Mesenchymal stem cell (in vitro differentiated cells and primary cell): ENCODE results near the gene RTL1.

Experiments
- DNase-seq: peaks from one replicate; pipeline ENCODE4 v3.0.0-alpha.2; 2013
- H2AFZ ChIP-seq: one replicate; pipeline ENCODE4 v1.6.1; 2013; ENCODE audit warnings: low read depth, mild to moderate bottlenecking, control low read depth, inconsistent platforms, low read length, moderate library complexity
- H2AK5ac ChIP-seq: 2 replicates; pipeline ENCODE4 v1.6.1; 2013; ENCODE audit warnings: low read length, moderate library complexity, mild to moderate bottlenecking, inconsistent platforms; ENCODE audit not compliant: severe bottlenecking
- H2BK120ac ChIP-seq: one replicate; pipeline ENCODE4 v1.6.1; 2013; ENCODE audit warnings: low read depth, mild to moderate bottlenecking, inconsistent platforms, low read length, moderate library complexity
- H2BK12ac ChIP-seq, 2 experiments: one replicate each; pipeline ENCODE4 v1.6.1; 2013; ENCODE audit warnings: inconsistent platforms in 2 of 2, low read length in 2 of 2, mild to moderate bottlenecking in 2 of 2, moderate library complexity in 2 of 2, control low read depth in 1 of 2
- H2BK15ac ChIP-seq: one replicate; pipeline ENCODE4 v1.6.1; 2013; ENCODE audit warnings: mild to moderate bottlenecking, low read depth, inconsistent platforms; ENCODE audit not compliant: poor library complexity, severe bottlenecking
- H2BK5ac ChIP-seq: 2 replicates; pipeline ENCODE4 v1.6.1; 2013; ENCODE audit warnings: low read depth, mild to moderate bottlenecking, low read length, control low read depth, inconsistent platforms; ENCODE audit not compliant: poor library complexity, severe bottlenecking
- H3K14ac ChIP-seq, 2 experiments: one replicate each; pipeline ENCODE4 v1.6.1; 2013; ENCODE audit warnings: inconsistent platforms in 2 of 2, low read length in 2 of 2, control low read depth in 1 of 2, mild to moderate bottlenecking in 1 of 2, moderate library complexity in 1 of 2
- H3K18ac ChIP-seq, 2 experiments: one replicate each; pipeline ENCODE4 v1.6.1; 2013; ENCODE audit warnings: inconsistent platforms in 2 of 2, low read length in 2 of 2, control low read depth in 1 of 2, low read depth in 1 of 2, mild to moderate bottlenecking in 1 of 2
- H3K23ac ChIP-seq, 2 experiments: one replicate each; pipeline ENCODE4 v1.6.1; 2013; ENCODE audit warnings: inconsistent platforms in 2 of 2, low read length in 2 of 2, mild to moderate bottlenecking in 2 of 2, moderate library complexity in 2 of 2, control low read depth in 1 of 2
- H3K27ac ChIP-seq: 2 replicates; pipeline ENCODE4 v1.5.1; 2013; ENCODE audit warnings: mild to moderate bottlenecking, moderate library complexity, low read length, control low read depth, inconsistent platforms; ENCODE audit not compliant: poor library complexity, severe bottlenecking
- H3K27me3 ChIP-seq, 2 experiments: 2 replicates each; pipeline versions ENCODE4 v1.6.1 to v1.7.0; 2013; ENCODE audit warnings: low read length in 2 of 2, mild to moderate bottlenecking in 2 of 2, moderate library complexity in 2 of 2, control low read depth in 1 of 2, inconsistent platforms in 1 of 2; ENCODE audit not compliant: control insufficient read depth in 1 of 2, insufficient read depth in 1 of 2
- H3K36me3 ChIP-seq, 2 experiments: 2 replicates each; pipeline versions ENCODE4 v1.6.1 to v1.7.0; 2013; ENCODE audit warnings: low read length in 2 of 2, control low read depth in 1 of 2, inconsistent platforms in 1 of 2, low read depth in 1 of 2, mild to moderate bottlenecking in 1 of 2; ENCODE audit not compliant: insufficient read depth in 2 of 2, control insufficient read depth in 1 of 2
- H3K4ac ChIP-seq, 2 experiments: one replicate each; pipeline ENCODE4 v1.6.1; 2013; ENCODE audit warnings: inconsistent platforms in 2 of 2, low read length in 2 of 2, mild to moderate bottlenecking in 2 of 2, moderate library complexity in 2 of 2, control low read depth in 1 of 2, low read depth in 1 of 2
- H3K4me1 ChIP-seq: 2 replicates; pipeline ENCODE4 v1.6.1; 2013; ENCODE audit warnings: low read depth, low read length, control low read depth; ENCODE audit not compliant: control insufficient read depth, insufficient read depth
- H3K4me2 ChIP-seq: 2 replicates; pipeline ENCODE4 v1.6.1; 2013; ENCODE audit warnings: low read length, mild to moderate bottlenecking, inconsistent platforms; ENCODE audit not compliant: poor library complexity, severe bottlenecking
- H3K4me3 ChIP-seq, 2 experiments: 2 replicates each; pipeline versions ENCODE4 v1.5.1 to v1.7.0; 2013; ENCODE audit warnings: low read length in 2 of 2, mild to moderate bottlenecking in 2 of 2, control low read depth in 1 of 2, low read depth in 1 of 2; ENCODE audit not compliant: insufficient read depth in 1 of 2
- H3K79me1 ChIP-seq: replicated peaks from 2 replicates; pipeline ENCODE4 v1.6.1; 2013; ENCODE audit warnings: mild to moderate bottlenecking, control low read depth, low read length, inconsistent platforms; ENCODE audit not compliant: poor library complexity, severe bottlenecking
- H3K9ac ChIP-seq: 2 replicates; pipeline ENCODE4 v1.7.0; 2013; ENCODE audit warnings: mild to moderate bottlenecking, low read length, moderate library complexity
- H3K9me3 ChIP-seq: 2 replicates; pipeline ENCODE4 v1.7.0; 2013; ENCODE audit warnings: mild to moderate bottlenecking, low read length; ENCODE audit not compliant: control insufficient read depth
- H4K8ac ChIP-seq: one replicate; pipeline ENCODE4 v1.6.1; 2013; ENCODE audit warnings: inconsistent platforms, mild to moderate bottlenecking, low read length, moderate library complexity
- H4K91ac ChIP-seq: one replicate; pipeline ENCODE4 v1.6.1; 2013; ENCODE audit warnings: mild to moderate bottlenecking, low read length, inconsistent platforms
- WGBS: methylation state at CpG from one replicate; pipeline ENCODE4 v1.1.7; 2013; ENCODE audit warnings: mixed read lengths; 5-methylcytosine and 5-hydroxymethylcytosine counted together

RTL1 gene

GRCh38 chr14:100901391-100902183 lies 1.9 kb downstream of the RTL1 start:
- DNase-seq = no peak
- no peak overlapping the region for H4K8ac ChIP-seq
- H3K14ac ChIP-seq = no peak overlapping the region
- H4K91ac ChIP-seq = no peak overlapping the region
- no peak overlapping the region for H3K27ac ChIP-seq
- H3K4ac ChIP-seq = no peak overlapping the region
- WGBS = 94% methylated on average over 12 of the region's 12 CpGs
- H3K4me3 ChIP-seq = no peak overlapping the region
- H2BK12ac ChIP-seq = no peak overlapping the region
- H3K18ac ChIP-seq = no peak overlapping the region
- no peak overlapping the region for H2BK5ac ChIP-seq
- no peaks in the 10 kb centered on the region for H3K79me1 ChIP-seq
- no peak overlapping the region for H2BK120ac ChIP-seq
- peaks cover 22% of the 10 kb centered on the region for H3K4me1 ChIP-seq
- peaks cover 55 to 73% of the 10 kb centered on the region in 2 experiments for H3K27me3 ChIP-seq
- no peak overlapping the region for H3K23ac ChIP-seq
- no peak overlapping the region for H3K9ac ChIP-seq
- H2AK5ac ChIP-seq = no peak overlapping the region
- no peak overlapping the region for H3K4me2 ChIP-seq
- no peak overlapping the region for H2BK15ac ChIP-seq
- peaks cover 0 to 76% of the 10 kb centered on the region in 2 experiments for H3K36me3 ChIP-seq
- no peak overlapping the region for H2AFZ ChIP-seq
- H3K9me3 ChIP-seq = no peaks in the 10 kb centered on the region

GRCh38 chr14:100900837-100901390 lies 2.6 kb downstream of the RTL1 start:
- H3K4me3 ChIP-seq = no peak overlapping the region
- 36% methylated on average over 15 of the region's 15 CpGs for WGBS

GRCh38 chr14:100899884-100900771 lies 3.4 kb downstream of the RTL1 start:
- peaks cover 0 to 82% of the 10 kb centered on the region in 2 experiments for H3K36me3 ChIP-seq
- no peak overlapping the region for H3K14ac ChIP-seq
- H3K4me1 ChIP-seq = peaks cover 20% of the 10 kb centered on the region
- H3K4me2 ChIP-seq = peak overlapping the region; percentile 69
- H3K79me1 ChIP-seq = no peaks in the 10 kb centered on the region
- peaks cover 53 to 67% of the 10 kb centered on the region in 2 experiments for H3K27me3 ChIP-seq
- no peaks in the 10 kb centered on the region for H3K9me3 ChIP-seq
- 12% methylated on average over 14 of the region's 19 CpGs for WGBS
- no peak overlapping the region for H4K8ac ChIP-seq
- no peak overlapping the region for H3K23ac ChIP-seq
- no peak overlapping the region for H3K27ac ChIP-seq
- H4K91ac ChIP-seq = peak overlapping the region; percentile 70
- peak overlapping the region; percentile 9 for H3K9ac ChIP-seq
- no peak overlapping the region for H2BK15ac ChIP-seq
- no peak overlapping the region for H2AFZ ChIP-seq
- H2BK120ac ChIP-seq = no peak overlapping the region
- H3K4ac ChIP-seq = no peak overlapping the region
- H2BK5ac ChIP-seq = no peak overlapping the region
- no peak overlapping the region for H2AK5ac ChIP-seq
- H2BK12ac ChIP-seq = no peak overlapping the region
- no peak overlapping the region for H3K18ac ChIP-seq
- DNase-seq = peak; percentile 49
- H3K4me3 ChIP-seq = no peak overlapping the region

More at GRCh38 chr14:100900837-100901390, 2.6 kb downstream of the RTL1 start:
- no peak overlapping the region for H3K14ac ChIP-seq
- peaks cover 51 to 72% of the 10 kb centered on the region in 2 experiments for H3K27me3 ChIP-seq
- H4K91ac ChIP-seq = no peak overlapping the region
- H2BK5ac ChIP-seq = no peak overlapping the region
- no peak overlapping the region for H3K23ac ChIP-seq
- no peak overlapping the region for H3K4me2 ChIP-seq
- no peaks in the 10 kb centered on the region for H3K9me3 ChIP-seq
- no peak overlapping the region for H2BK12ac ChIP-seq
- no peak overlapping the region for H2AK5ac ChIP-seq
- peaks cover 0 to 76% of the 10 kb centered on the region in 2 experiments for H3K36me3 ChIP-seq
- H2AFZ ChIP-seq = no peak overlapping the region
- H3K9ac ChIP-seq = no peak overlapping the region
- H2BK120ac ChIP-seq = no peak overlapping the region
- H3K27ac ChIP-seq = no peak overlapping the region
- H4K8ac ChIP-seq = no peak overlapping the region
- H2BK15ac ChIP-seq = no peak overlapping the region
- DNase-seq = peak; percentile 65
- H3K4me1 ChIP-seq = peaks cover 22% of the 10 kb centered on the region
- H3K79me1 ChIP-seq = no peaks in the 10 kb centered on the region
- H3K18ac ChIP-seq = no peak overlapping the region
- H3K4ac ChIP-seq = no peak overlapping the region
